IPS-NIHi7 (cell line): ENCODE results near the gene EXOC4.
"Not testable (repeated sequence)": the region's sequence is repeated elsewhere in the genome, so short reads cannot be mapped to it uniquely, and the experiment has no call there.

Experiments used
- DNase-seq: peaks from one replicate; pipeline ENCODE4 v3.0.0; 2012; ENCODE audit warnings: mixed read lengths; ENCODE audit errors: extremely low spot score

EXOC4 gene

DNA sequence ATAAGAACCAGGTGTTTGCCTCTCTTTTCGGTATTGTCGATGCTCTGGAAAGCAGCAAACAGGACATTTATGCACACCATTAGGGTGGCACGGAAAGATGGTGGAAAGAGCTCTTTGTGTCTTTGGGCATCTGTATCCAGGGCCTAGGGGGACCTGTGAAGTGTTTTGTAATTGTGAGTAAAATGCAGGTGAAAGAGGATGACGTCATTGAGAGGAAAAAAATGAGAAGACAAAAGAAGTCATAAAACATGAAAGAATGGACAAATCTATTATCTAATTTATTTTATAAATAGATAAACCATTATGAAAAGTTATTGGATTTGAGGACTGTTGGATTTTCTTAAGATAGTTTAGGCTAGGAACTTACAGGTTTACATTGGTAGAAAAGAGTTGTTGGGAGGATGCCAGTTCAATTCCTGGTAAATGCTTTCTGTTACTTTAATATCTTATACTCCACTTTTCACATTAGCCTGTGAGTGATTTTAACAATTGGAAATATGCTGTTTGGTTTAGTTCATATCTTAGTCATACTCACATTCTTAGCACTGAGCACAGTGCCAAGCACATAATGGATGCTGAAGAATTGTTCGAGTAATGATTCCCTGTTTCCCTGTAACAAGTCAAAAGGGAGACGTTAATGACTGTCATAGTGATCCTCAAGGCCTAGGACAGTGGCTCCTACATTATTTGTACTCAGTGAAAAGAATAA lies 62.6 kb downstream of the EXOC4 start:
- DNase-seq: no peak

DNA sequence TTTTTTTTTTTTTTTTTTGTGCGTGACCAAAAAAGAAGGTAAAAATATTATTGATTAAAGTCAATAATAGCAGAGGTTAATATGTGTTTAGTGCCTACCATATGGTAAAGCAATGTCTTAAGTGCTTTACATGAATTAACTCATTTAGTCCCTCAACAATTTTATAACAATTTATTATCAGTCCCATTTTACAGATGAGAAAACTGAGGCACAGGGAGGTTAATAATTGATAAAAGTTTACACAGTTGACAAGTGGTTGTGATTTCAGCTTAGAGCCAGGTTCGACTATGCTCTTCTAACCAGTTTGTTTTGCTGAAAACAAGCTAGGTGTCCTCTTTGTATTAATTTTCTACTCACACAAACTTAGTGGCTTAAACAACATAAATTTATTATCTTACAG lies 67.0 kb downstream of the EXOC4 start:
- DNase-seq: no peak

DNA sequence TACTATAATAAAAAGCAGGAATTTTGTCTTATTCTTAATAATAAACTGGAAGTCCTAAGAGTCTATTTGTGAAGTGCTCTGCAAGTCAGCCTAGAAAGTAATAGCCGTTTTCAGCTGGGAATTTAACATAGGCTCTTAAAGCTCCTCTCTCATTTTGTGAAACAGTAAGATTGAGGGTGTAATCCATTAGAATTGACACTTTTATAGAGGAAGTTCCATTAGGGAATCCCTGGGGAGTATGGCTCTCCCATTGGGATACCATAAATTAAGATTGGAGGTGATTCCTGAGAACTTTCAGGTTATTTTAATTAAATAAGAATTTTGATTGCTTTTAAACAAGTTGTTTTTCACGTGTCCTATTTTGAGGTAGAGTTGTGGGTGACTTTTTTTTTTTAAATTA lies 68.0 kb downstream of the EXOC4 start:
- no peak for DNase-seq

DNA sequence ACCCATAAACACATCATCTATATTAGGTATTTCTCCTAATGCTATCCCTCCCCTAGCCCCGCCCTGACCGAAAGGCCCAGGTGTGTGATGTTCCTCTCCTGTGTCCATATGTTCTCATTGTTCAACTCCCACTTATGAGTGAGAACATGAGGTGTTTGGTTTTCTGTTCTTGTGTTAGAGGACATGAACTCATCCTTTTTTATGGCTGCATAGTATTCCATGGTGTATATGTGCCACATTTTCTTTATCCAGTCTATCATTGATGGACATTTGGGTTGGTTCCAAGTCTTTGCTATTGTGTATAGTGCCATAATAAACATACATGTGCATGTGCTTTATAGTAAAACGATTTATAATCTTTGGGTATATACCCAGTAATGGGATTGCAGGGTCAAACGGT lies 68.5 kb downstream of the EXOC4 start:
- DNase-seq: not testable (repeated sequence)

DNA sequence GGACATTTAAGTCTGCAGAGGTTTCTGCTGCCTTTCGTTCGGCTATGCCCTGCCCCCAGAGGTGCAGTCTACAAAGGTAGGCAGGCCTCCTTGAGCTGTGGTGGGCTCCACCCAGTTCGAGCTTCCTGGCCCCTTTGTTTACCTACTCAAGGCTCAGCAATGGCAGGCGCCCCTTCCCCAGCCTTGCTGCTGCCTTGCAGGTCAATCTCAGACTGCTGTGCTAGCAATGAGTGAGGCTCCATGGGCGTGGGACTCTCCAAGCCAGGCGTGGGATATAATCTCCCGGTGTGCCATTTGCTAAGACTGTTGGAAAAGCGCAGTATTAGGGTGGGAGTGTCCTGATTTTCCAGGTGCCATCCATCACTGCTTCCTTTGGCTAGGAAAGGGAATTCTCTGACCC lies 73.9 kb downstream of the EXOC4 start:
- DNase-seq: not testable (repeated sequence)

DNA sequence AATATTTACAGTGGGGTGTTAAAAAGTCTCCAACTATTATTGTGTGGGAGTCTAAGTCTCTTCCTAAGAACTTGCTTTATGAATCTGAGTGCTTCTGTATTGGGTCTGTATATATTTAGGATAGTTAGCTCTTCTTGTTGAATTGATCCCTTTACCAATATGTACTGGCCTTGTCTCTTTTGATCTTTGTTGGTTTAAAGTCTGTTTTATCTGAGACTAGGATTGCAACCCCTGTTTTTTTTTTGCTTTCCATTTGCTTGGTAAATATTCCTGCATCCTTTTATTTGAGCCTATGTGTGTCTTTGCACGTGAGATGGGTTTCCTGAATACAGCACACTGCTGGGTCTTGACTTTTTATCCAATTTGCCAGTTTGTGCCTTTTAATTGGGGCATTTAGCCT lies 75.1 kb downstream of the EXOC4 start:
- not testable (repeated sequence) for DNase-seq

DNA sequence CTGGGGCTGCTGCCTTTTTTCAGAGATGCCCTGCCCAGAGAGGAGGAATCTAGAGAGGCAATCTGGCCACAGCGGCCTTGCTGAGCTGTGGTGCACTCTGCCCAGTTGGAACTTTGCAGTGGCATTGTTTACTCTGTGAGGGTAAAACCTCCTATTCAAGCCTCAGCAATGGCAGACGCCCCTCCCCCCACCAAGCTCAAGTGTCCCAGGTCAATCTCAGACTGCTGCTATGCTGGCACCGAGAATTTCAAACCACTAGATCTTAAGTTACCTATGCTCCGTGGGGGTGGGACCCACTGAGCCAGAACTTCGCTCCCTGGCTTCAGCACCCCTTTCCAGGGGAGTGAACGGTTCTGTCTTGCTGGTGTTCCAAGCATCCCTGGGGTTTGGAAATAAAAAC lies 77.2 kb downstream of the EXOC4 start:
- DNase-seq: no peak

DNA sequence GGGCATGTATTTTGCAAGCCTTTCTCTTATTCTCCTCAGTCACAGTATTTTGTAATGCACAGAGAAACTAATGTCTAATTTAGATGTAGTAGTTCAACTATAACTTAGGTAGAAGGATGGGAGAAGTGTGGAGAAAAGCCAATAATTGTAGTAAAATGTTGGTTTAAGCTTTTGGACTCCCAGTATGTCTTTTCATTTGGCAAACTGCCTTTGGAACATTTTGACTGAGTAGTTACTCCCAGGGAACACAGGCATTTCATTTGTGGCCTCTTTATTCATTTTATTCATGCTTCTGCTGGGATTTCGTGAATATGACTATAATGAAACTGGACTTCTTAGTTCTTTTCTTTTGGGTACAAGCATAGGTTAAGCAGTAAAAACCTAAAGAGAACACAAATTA lies 79.0 kb downstream of the EXOC4 start:
- DNase-seq: no peak

DNA sequence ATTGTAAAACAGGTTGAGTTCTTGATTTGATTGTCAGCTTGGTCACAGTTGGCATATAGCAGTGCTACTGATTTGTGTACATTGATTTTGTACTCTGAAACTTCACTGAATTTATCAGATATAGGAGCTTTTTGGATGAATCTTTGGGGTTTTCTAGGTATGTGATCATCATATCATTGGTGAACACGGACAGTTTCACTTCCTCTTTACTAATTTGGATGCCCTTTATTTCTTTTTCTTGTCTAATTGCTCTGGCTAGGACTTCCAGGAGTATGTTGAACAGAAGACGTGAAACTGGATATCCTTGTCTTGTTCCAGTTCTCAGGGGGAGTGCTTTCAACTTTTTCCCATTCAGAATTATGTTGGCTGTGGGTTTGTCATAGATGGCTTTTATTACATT lies 86.9 kb downstream of the EXOC4 start:
- no peak for DNase-seq

DNA sequence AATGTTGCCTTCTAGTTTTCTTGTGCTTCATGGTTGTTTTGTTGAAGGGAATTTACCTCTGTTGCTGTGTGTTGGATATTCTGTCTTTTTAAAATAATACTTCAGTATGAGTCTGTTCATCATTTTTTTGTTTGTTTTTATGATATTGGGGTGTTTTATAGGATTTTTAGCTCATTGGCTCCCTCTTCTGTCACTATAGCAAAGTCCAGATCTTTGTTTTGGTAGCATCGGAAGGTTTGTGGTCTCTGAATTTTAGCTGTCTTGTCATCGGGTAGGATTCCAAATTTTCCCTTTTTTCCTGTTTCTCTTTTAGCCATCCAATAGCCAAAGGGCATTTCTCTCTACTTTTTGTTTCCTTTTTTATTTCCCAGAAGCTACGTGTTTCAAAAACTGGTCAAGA lies 91.4 kb downstream of the EXOC4 start:
- DNase-seq: peak; percentile 29

DNA sequence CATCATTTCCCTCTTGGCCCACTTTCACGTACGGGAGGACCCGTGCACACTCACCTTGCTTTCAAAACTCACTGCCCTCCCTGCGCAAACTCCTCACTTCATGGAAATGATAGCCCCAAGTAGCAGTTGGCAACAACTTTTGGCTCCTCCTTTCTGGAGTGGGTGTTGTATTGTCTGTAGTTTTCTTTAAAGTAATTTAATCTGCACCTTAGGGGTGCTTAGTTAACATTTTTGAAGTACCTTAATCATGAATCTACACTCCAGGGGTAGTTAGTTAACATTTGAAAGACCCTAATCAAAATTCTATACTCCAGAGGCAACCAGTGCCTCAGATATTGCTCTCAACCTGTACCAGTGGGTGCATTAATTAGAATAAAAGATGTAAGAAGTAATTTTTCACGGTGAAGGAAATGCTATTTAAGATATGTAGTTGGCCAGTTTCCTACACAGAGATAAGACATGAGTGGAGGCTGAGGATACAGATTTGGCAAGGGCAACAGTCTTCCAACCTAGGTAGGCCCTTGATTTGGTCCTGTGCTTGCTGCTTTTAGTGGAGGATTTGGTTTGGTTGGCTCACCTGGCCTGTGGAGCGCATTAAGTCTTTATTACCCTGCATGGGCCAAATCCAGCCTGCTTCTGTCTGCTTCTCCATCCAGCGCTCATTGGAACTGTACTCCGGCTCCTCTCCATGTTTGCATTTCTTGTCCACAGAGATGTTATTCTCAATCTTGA lies 93.0 kb downstream of the EXOC4 start:
- DNase-seq: peak; percentile 27

DNA sequence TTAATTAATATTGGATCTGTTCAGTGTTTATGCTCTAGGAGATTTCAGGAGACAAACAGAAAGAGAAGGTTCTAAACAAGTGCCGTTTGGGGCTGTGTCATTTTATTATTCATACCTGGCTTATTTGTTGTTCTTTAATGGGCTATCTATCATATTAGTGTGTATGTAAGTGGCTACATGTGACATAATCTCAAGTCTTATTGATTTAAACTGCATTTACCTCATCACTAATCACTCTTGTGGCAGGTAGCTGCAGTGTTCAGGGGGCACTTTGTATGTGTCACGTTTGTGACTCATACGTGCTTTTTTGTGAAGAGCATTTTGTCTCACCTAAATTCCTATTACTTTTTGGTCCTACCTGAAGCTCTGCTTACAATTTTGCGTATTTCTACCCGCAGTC lies 95.4 kb downstream of the EXOC4 start:
- DNase-seq: no peak

DNA sequence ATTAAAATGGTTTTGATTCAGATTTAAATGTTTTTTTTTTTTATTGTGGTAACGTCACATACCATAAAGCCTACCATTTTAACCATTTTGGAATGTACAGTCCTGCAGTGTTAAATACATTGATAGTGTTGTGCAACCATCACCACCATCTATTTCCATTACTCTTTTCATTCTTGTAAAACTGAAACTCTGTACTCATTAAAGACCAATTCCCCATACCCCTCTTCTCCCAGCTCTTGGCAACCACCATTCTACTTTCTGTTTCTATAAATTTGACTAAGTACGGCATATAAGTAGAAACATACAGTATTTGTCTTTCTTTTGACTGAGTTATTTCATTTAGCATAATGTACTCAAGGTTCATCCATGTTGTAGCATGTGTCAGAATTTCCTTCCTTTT lies 96.2 kb downstream of the EXOC4 start:
- no peak for DNase-seq

DNA sequence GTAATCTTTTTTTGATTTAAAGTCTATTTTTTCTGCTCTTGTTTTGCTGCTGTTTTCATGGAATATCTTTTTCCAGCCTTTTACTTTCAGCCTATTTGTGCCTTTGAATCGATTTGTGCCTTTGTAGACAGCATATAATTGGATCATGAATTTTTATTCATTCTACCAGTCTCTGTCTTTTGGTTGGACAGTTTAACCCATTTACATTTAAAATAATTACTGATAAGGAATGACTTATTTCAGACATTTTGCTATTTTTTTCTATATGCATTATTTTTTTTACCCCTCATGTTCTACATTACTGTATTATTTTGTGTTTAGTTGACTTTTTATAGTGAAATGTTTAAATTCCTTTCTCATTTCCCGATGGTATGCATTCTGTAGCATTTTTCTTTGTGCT lies 99.6 kb downstream of the EXOC4 start:
- no peak for DNase-seq

DNA sequence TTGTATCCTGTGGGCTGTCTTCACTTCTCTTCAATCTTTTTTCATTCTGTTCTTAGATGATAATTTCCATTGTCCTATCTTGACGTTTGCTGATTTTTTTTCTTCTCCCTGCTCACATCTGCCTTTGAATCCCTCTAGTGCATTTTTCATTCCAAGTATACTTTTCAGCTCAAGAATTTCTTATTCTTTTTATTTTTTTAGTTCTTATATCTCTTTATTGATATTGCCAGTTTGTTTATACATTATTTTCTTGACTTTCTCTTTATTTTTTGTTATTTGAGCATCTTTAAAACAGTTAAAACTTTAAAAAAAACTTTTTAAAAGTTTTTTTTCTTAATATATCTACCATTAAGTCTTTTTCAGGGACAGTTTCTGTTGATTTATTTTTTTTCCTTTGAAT lies 100.9 kb downstream of the EXOC4 start:
- no peak for DNase-seq

DNA sequence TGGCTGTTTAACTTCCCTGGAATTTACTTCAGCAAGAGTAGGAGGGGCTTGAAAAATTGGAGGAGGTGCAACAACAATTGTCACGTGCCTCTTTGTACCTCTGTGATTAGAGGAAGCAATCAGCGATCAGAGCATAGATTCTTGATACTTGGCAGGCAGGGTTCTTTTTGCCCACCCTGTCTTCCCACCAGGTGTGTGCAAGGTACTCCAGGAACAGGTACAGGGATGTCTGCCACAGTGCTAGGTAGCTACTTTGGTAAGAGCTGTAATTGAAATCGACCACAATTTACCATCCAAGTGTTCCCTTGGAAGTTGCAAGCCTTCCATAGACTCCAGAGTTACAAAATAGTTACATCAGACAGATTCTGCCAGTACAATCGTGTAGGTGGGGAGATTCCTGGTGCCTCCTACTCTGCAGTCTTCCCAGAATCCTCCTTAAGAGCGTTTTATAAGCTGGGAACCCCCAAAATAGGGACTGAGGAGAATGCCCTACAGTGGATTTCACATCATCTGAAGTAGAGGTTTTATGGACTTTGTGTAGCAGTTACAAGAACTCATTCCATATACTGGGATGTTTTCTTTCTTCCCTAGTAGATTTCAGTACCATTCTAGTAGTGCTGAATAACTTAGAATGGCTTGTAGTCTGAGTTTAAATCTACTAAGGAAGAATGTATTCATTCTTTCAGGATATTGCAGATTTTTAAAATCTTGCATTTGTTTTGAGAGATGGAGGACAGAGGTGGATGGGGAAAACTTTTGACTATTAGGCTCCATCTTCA lies 101.9 kb downstream of the EXOC4 start:
- no peak for DNase-seq

DNA sequence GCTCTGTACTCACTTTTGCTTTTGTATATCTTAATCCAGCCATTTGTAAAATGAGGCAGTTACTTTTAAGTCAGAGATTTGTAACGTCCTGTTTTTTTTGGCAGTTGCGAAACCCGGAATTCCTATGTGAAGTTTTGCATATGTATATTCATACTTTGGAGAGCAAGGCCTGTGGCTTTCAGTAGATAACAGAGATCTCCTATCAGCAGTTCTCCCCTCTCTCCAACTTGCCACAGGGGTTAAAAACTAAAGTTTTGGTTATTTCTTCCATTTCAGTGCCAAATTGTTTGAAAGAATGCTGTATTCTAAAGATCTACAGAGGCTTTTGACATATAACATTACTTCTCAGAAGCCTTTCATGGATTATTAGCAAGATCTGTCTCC lies 102.4 kb downstream of the EXOC4 start:
- no peak for DNase-seq

DNA sequence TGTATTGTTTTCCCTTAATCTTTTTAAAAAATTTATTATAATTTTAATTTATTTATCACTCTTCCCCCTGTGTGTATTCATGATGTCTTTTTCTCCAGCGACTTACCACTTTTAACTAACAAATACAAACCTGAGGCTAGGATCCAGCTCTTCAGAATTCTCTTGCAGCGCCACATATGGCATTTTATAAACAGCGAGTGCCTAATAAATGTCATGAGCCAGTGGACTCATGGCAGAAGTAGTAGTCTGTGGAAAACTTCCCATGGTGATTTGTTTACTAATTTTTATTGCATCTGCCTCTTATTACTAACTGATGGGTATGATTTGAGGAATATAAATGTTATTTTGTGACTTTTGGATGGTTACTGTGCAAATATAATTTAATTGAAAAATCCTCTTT lies 102.9 kb downstream of the EXOC4 start:
- no peak for DNase-seq

DNA sequence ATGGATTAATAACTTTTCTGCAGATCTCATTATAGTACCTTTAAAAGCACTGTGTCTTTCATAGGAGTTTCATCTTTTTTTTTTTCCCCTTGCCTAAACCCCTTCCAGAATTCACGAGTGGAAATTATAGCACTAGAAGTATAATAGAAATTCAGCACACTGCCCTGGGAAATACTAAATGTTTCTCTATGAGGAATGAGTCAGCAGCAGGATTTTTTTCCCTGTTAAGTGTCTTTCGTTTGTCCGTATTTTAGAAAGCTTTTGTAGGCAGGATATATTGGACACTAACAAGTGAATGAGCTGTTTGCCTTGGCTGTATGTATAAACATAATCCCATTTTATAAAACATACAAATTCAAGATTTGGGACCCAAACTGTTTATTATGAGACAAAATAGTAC lies 105.8 kb downstream of the EXOC4 start:
- no peak for DNase-seq

DNA sequence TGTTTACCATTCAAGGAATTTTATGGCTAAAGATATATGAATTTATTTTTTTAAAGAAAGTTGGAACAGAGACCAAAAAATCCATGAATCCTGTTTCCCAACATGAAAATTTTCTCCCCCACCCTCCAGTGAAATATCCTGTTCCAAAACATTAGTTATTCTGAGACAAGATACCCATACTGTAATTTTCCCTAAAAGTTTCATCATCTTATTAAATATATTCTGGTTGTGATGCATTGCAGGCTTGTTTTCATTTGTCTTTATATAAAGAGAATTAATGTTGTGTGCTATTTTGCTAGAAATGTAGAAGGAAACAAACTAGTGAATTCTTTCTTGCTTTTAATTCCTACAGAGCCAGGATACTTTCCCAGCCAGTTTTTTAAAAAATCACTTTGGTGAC lies 106.6 kb downstream of the EXOC4 start:
- DNase-seq: no peak

DNA sequence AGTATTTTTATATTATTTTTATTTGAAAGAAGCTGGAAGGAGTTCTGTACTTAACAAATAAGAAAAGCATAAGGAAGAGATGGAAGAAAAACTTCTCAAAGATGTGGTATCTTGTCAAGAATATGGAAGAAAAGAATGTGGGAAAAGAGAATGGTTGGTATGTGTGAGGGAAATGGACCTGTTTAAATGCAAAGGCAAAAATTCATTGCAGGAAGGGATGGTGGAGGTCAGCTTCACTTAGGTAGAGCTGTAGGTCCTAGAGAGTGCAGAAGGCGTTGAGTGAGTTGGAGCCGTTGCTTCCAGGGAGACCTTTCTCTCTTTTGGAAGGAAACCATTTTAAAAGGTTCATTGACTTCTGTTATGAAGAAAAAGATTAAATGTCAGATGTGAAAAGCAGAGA lies 107.3 kb downstream of the EXOC4 start:
- peak; percentile 19 for DNase-seq

DNA sequence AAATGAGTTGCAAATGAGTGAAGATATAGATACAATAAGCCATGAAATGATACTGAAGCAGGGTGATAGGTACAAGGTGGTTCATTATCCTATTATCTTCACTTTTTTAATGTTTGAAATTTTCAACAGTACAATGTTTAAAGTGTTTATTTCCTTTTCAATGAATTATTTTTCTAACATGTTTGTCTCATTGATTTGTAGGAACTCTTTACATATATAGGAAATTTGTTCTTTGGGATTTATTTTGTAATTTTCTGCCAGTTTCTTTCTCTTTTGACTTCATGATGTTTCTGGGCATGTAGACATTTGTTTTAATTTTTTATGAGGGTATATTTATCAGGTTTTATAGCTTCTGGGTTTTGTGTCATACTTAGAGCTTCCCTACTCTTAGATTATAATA lies 108.9 kb downstream of the EXOC4 start:
- DNase-seq: no peak
